Measurements from ENCODE around the gene MIP.
"Not testable (repeated sequence)": the region's sequence is repeated elsewhere in the genome, so short reads cannot be mapped to it uniquely, and the experiment has no call there.

Gene MIP

DNA sequence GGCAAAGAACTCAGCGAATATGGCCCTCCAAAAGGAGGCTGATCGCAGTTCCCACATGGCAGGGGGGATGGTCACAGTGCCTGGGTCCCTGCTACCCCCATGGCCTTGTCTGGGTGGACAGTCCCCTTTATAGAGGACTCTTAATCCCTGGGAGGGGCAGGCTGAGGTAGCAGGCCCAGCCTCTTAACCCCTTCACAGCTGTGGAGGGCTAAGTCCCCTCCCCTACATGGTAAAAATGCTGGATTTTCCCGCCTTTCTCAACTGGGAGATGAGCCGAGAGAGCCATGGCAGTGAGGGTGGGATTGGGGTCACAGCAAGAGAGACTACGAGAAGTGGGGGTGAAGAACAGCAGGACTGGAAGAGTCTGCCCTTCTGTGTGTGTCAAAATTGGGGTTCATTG, at the start of gene MIP:
Gene MIP (minus strand): TSS at position 101 of the 400 bp plus-strand sequence. CDS start 44 bp downstream, at position 57.
- no peak for DNase-seq (ENCODE audit: low read depth, low spot score)

DNA sequence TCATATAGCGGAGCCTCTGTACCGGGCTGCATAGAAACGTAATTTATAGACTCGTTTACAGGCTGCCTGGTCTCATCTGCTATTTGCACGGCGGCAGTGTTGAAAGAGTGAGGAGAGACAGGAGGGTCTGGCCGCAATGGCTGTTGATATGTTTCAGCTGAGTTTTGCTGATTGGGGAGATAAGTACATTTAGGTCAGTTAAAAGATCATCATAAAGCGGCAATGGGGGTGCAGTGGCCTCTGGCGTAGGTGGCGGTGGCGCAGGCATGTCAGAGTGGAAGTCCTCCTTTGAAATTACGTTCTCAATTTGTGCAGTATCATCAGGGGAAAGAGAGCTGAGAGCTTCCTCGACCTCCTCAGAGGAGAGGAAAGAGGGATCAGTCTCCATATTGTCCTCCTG, 45.4 kb upstream of the MIP start:
- not testable (repeated sequence) for DNase-seq (ENCODE audit: low read depth, low spot score)

DNA sequence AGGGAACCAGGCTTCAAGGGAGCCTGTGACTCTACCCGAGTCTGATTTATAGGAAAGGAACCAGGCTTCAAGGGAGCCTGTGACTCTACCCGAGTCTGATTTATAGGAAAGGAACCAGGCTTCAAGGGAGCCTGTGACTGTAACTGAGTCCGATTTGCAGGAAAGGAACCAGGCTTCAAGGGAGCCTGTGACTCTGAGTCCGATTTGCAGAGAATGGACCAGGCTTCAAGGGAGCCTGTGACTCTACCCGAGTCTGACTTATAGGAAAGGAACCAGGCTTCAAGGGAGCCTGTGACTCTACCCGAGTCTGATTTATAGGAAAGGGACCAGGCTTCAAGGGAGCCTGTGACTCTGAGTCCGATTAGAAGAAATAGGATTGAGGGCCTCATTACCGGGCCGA, 45.0 kb upstream of the MIP start:
- not testable (repeated sequence) for DNase-seq (ENCODE audit: low read depth, low spot score)

DNA sequence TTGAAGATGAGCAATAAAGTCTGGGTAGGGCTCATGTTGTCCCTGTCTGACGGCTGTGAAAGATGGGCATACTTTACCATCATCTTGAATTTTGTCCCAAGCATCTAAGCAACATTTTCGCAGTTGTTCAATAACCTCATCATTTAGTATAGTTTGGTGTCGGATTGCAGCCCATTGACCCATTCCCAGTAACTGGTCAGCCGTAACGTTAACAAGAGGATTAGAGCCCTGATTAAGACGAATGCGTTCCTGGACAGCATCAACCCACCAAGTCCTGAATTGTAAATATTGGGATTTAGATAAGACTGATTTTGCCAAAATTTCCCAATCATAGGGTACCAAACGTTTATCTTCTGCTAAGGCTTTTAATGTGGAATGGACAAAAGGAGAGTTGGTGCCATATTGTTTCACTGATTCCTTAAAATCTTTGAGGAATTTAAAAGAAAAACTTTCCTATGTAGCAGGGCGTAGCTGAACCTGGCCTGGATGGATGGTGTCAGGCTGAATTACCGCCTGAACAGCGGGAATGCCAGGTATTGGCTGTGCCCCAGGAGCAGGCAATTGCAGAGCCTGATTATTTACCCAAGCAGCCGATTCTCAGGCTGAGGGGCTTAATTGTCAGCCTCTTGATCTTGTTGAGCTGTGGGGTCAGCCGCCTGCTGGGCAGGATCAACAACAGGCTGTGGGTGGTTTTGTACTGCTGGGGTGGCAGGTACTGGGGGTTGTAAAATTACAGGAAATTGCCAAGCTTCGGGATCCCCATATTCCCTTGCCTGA, 43.9 kb upstream of the MIP start:
- not testable (repeated sequence) for DNase-seq (ENCODE audit: low read depth, low spot score)

DNA sequence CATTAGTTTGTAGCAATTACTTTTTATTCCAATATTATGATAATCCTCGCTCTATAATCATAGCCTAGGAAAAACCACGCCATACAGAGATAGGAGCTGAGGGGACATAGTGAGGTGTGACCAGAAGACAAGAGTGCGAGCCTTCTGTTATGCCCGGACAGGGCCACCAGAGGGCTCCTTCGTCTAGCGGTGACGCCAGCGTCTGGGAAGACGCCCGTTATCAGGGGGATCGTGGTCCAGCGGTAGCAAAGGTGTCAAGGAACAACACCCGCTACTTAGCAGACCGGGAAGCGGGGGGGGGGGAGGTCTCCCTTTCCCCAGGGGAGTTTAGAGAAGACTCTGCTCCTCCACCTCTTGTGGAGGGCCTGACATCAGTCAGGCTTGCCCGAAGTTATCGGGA, 42.2 kb upstream of the MIP start:
- DNase-seq (ENCODE audit: low read depth, low spot score) = not testable (repeated sequence)

DNA sequence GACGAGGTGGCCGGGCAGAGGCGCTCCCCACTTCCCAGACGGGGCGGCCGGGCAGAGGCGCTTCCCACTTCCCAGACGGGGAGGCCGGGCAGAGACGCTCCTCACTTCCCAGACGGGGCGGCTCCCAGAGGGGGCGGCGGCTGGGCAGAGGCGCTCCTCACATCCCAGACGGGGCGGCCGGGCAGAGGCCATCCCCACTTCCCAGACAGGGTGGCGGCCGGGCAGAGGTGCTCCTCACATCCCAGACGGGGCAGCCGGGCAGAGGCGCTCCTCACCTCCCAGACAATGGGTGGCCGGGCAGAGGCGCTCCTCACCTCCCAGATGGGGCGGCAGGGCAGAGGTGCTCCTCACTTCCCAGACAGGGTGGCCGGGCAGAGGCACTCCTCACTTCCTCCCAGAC, 40.0 kb upstream of the MIP start:
- not testable (repeated sequence) for DNase-seq (ENCODE audit: low read depth, low spot score)

DNA sequence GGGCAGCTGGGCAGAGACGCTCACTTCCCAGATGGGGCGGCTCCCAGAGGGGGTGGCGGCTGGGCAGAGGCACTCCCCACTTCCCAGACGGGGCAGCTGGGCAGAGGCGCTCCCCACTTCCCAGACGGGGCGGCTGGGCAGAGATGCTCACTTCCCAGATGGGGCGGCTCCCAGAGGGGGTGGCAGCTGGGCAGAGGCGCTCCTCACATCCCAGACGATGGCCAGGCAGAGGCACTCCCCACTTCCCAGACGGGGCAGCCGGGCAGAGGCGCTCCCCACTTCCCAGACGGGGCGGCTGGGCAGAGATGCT, 39.6 kb upstream of the MIP start:
- not testable (repeated sequence) for DNase-seq (ENCODE audit: low read depth, low spot score)

DNA sequence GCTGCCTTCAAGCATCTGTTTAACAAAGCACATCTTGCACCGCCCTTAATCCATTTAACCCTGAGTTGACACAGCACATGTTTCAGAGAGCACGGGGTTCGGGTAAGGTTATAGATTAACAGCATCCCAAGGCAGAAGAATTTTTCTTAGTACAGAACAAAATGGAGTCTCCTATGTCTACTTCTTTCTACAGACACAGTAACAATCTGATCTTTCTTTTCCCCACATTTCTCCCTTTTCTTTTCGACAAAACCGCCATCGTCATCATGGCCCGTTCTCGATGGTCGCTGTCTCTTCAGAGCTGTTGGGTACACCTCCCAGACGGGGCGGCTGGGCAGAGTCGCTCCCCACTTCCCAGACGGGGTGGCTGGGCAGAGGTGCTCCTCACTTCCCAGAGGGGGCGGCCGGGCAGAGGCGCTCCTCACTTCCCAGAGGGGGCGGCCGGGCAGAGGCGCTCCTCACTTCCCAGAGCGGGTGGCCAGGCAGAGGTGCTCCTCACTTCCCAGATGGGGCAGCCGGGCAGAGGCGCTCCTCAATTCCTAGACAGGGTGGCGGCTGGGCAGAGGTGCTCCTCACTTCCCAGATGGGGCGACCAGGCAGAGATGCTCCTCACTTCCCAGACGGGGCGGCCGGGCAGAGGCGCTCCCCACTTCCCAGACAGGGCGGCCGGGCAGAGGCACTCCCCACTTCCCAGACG, 39.1 kb upstream of the MIP start:
- not testable (repeated sequence) for DNase-seq (ENCODE audit: low read depth, low spot score)

DNA sequence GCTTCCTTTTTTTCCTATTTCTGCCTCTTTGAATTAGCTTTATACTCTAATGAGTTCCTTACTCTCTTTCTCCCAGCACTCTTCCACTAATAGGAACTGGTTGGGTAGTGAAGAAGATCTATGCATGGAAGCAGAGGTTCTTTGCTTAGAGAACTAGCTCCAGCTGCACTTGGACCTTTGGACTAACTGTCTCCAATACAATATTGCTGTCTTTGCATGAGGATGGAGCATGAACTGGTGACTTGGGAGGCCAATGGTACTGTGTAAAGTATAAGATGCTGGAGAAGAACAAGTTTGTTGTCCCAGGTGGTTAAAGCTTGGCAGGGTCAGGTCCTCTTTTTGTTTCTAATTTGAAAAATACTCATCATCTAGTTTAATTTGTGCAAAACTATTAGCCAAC, 35.9 kb upstream of the MIP start:
- no peak for DNase-seq (ENCODE audit: low read depth, low spot score)

DNA sequence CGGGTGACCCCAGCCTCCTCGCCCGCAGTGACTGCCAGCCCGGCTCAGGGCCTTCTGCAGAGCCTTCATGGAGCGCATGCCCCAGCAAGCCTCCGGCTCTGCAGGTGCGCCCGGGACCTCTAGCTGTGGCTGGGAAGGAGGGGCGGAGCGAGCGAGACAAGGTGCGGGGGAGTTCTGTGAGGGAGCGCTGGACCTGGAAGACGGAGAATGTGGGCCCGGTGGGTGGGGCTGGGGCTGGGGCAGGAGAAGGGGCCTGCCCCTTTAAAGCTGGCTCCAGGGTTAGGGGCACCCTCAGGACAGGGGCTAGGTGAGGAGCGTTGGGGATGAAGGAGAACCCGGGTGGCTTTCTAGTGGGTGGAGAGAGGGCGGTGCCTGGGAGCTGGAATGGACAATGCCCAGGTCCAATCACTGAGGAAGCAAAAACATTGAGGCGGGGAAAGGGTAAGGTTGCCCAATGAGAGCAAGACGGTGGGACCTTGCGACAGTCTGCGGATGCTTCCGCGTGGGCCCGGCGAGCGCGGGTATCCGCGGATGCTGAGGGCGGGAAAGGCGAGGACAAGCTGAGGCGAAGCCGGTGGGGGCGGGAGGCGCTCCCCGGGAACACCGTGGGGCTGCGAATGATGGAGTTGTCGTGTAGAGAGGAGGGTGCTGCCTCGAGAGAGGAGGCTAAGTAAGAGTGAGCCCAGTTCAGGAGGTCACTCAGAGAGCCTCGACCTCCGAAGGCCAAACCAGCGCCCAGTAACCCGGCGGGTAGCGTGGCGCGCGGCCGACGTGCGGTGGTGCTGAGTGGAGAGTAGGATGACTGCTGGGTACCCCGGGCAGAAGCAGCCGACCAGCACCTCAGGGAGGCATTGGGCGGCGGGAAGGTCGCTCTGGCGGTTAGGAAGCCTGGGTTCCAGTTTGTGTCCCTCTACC, 33.8 kb upstream of the MIP start, which contains the start of gene GLS2:
Gene GLS2 (minus strand): TSS at position 121 of the 915 bp plus-strand sequence. CDS start 43 bp downstream, at position 78.
- DNase-seq (ENCODE audit: low read depth, low spot score) = peak; percentile 39

DNA sequence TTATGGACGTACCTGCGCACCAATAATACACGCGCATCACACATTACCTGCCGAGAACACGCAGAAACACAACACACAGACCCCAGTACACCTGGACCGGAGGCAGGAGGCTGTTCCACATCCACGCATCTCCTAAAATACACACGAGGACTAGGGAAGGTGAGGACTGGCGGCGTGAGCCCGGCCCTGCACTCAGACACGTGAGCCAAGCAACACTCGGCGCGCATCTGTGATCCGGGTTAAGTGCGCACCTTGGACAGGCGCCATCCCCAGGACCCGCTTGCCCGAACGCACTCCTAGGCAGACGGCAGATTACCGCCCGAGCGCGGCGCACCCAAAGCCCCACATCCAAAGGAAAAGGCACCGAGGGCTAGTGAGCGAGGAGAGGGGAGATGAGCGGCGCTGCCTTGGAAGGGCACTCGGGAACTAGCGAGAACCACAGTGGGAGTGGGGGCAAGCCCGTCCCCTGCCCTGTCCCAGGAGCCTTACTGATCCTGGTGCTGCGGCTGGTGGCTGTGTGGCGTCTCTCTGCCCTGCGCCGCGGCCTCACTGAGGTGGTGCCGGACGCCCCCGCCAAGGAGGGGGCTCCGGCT, 33.1 kb upstream of the MIP start:
- DNase-seq (ENCODE audit: low read depth, low spot score) = no peak

DNA sequence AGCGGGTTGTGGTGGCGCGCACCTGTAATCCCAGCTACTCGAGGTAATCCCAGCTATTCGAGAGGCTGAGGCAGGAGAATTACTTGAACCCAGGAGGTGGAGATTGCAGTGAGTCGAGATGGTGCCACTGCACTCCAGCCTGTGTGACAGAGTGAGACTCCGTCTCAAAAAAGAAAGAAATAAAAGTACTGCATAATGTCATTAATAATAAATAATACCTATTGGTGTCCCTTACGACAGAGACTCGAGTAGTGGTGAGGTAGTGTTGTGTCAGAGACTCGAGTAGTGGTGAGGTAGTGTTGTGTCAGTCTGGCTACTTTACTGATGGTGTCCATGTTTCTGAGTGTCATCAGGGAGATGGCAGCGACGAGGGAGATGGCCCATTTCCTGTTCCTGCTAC, 32.2 kb upstream of the MIP start:
- no peak for DNase-seq (ENCODE audit: low read depth, low spot score)

DNA sequence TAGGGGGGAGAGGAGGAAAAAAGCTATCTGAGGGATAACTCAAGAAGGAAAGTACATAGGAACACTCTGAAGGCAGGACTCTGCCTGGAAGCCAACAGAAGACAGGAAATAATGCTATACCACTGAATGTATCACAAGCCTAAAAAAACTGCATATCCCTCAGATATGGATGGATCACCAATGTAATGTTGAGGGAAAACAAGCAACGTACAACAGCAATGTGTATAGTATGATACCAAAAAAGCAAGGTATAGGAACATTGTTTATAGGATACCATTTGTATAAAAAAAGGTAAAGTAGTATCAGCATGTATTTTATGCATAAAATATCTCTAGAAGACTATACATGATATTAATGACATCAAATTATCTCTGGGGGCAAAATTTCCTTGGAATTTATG, 30.1 kb upstream of the MIP start:
- no peak for DNase-seq (ENCODE audit: low read depth, low spot score)

DNA sequence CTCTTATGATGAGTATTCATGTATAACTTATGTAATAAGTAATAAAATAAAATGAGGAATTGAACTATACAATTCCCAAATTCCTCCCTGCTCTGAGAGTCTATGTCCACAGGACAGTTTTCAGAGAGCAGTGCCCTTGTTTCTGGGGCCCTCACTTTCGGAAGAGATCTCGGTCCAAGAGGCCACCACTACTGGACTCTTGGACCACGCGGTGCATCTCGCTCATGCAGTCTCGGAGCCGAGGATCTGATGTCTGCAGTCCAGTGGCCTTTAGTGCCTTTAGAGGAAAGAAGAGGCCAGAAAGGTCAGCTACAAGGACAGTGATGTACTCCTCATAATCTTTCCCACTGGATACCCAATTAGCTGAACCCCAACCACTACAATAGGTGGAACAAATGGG, 25.2 kb upstream of the MIP start:
- no peak for DNase-seq (ENCODE audit: low read depth, low spot score)

DNA sequence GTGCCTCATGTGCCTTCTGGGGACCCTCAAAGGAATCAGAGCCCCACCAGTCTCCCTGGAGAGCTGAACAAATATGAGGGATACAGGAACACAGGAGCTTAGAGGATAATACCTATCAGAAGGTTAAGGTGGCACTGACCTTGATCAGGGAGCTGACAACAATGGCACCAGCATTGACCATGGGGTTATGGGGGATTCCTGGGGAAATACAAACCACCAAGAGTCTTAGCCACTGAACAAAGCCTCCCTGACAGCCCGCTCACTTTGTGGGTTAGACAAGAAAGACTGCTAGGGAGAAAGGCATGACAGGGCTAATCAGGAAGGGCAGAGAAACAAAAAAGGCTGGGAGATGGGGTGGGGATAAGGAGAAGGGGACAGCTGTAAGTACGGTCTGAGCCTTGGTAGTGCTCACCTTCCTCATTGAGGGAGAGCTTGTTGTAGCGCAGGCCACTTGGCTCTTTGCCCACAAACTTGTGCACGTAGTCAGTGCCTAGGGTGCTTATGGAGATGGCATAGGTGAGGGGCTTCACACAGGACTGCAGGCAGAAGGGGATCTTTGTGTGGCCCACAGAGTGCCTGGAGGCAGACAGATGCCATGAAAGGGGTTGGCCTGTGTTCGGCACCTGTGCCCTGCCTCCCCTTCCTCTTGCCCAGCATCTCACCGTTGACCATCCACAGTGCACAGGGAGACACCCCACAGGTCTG, 23.2 kb upstream of the MIP start:
- no peak for DNase-seq (ENCODE audit: low read depth, low spot score)

DNA sequence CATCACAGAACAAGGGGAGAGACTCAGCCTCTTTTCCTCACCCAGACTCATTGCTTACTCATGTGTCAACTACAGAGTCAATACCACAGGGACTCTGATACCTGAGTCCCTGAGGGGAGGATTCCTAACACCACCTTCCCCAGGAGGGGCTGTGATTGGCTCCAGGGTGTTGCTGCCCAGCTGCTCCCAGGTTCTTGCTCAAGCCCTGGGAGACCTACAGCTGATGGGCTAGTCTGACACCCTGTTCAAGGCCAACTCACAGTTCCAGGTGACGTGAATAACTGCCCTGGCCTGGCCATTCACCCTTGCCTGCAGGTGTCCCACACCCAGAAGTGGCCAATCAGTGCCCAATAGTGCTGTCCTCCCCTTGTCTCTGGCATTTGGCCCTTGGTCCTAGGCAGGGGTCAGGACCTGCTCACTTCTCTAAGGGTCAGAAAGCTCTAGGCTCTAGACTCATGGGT, 22.5 kb upstream of the MIP start:
- DNase-seq (ENCODE audit: low read depth, low spot score) = no peak

DNA sequence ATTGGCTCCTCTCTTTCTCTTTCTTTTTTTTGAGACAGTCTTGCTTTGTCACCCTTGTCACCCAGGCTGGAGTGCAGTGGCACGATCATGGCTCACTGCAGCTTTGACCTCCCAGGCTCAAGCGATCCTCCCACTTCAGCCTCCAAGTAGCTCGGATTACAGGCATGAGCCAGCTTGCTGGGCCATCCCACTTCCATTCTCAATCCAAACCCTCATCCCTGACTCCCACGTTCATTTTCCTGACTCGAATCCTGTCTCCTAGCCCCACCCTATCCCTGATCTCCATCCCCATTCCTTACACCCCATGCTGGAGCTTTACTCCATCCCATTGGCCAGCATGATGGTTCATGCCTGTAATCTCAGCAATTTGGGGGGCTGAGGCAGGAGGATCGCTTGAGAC, 21.7 kb upstream of the MIP start:
- DNase-seq (ENCODE audit: low read depth, low spot score) = no peak

DNA sequence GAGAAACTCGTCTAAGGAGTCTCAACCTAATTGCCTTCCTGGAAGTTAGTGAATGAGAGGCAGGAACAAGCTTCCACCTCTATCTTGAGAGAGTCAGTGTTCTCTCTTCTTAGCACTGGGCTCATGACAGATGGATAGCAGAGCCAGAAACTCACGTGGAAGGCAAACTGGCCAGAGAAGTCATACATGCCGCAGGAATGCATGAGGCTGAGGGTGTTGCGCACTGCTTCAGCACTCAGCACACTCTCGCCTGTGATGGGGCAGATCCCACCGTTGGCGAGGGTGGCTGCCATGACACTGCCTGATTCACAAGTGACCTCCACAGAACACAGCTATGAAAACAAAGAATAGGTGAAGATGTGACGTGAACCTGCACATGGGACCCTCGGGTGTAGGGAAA, 19.9 kb upstream of the MIP start:
- no peak for DNase-seq (ENCODE audit: low read depth, low spot score)

DNA sequence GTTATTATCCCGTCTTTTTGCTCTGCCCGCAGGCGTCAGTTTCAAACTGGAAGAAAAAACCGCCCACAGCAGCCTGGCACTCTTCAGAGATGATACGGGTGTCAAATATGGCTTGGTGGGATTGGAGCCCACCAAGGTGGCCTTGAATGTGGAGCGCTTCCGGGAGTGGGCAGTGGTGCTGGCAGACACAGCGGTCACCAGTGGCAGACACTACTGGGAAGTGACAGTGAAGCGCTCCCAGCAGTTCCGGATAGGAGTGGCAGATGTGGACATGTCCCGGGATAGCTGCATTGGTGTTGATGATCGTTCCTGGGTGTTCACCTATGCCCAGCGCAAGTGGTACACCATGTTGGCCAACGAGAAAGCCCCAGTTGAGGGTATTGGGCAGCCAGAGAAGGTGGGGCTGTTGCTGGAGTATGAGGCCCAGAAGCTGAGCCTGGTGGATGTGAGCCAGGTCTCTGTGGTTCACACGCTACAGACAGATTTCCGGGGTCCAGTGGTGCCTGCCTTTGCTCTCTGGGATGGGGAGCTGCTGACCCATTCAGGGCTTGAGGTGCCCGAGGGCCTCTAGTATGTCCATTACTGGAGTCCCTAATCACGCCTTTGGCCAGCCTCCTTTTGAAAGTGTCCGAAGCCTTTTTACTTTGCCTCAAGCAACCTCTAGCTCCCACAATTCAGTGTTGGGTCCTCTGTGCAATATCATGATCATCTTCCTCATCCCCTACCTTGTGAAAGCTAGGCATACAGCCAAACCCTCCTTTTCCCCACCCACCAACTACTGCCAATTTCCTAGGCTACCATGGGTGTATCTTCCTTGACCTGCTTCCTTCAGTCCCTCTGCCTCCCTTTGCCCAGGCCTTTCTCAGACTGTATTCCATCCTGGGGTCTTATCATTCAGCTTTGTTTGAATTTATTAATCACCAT, 14.8 kb upstream of the MIP start:
- no peak for DNase-seq (ENCODE audit: low read depth, low spot score)

Measured in activated naive CD8-positive, alpha-beta T cell treated with anti-CD3 and anti-CD28 coated beads, Interleukin-2, amount 50 U/mL, for 16 hours (primary cell).